Stimulated activated CD8-positive, alpha-beta memory T cell treated with anti-CD3 and anti-CD28 coated beads, Interleukin-2, amount 100 ng/mL, for 1 hour (primary cell): Measurements from ENCODE around the gene CEP112.
"Not testable (repeated sequence)": the region's sequence is repeated elsewhere in the genome, so short reads cannot be mapped to it uniquely, and the experiment has no call there.

Source experiments
- DNase-seq, 2 donors: peaks; one replicate each; pipeline ENCODE4 v3.0.0-alpha.2; 2020; ENCODE audit warnings: low read depth in 2 of 2

Gene CEP112

DNA sequence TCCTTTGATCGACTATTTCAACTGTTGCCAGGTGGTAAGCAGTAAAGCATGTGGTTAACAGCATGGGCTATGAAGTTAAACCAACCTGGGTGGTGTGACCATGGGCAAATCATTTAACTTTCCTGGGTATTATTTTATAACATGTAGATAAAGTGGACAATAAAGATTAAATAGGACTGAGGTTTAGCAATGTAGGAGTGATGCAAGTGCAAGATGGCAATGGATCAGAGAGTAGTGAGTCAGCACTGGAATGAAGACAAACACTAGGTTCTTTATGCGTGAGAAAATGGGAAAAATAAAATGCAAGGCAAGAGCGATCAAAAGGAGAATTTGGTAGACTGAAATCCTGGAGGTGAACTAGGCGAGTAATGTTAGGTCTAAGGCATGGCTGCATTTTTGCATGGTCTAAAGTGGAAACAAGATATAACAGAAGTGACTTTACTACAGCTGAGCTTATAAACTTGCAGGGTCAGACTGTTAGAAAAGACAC lies 408.0 kb downstream of the CEP112 start:
- DNase-seq: no peak

DNA sequence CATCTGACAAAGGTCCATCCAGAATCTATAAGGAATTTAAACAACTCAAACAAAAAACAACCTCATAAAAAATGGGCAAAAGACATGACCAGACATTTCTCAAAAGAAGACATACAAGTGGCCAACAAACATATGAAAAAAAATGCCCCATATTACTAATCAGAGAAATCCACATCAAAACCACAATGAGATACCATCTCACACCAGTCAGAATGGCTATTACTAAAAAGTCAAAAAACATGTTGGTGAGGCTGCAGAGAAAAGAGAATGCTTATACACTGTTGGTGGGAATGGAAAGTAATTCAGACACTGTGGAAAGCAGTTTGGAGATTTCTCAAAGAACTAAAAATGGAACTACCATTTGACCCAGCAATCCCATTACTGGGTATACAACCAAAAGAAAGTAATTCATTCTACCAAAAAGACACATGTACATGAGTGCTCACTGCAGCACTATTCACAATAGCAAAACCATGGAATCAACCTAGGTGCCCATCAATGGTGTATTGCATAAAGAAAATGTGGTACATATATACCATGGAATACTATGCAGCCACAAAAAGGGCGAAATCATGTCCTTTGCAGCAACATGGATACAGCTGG lies 409.7 kb downstream of the CEP112 start:
- not testable (repeated sequence) for DNase-seq

DNA sequence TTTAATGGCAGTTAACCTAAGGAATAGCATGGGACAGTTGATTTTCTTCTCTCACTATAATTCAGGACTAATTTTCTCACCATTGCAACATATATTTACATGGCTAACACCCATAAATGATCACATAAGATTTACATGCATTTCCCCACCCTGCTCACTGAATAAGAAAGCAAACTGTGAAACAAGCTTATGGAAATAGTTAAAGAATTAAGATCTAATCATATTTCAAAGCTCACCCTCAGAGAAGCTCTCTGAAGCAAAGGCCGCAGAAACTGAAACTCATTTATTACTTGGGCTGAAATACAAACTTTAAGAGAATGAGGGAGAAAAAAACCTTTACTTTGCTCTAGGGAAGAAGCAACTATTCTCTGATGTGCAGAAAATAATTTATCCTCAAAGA lies 411.8 kb downstream of the CEP112 start:
- no peak for DNase-seq

DNA sequence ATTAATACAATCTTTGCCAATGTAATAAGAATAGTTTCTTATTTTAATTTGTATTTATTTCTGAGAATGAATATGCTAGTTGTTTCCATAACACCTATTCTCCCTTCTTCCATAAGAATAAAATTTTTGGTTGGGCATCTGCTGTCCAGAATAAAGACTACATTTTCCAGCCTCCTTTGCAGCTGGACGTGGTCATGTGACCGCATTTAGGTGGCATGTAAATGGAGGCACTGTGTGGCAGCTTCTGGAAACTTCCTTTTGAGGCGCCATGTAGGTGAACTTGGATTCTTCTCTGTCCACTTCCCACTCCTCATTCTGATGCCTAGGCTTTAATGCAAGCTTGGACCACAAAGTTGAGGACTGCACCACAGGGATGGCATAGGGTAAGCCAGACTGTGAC lies 415.0 kb downstream of the CEP112 start:
- DNase-seq: no peak

DNA sequence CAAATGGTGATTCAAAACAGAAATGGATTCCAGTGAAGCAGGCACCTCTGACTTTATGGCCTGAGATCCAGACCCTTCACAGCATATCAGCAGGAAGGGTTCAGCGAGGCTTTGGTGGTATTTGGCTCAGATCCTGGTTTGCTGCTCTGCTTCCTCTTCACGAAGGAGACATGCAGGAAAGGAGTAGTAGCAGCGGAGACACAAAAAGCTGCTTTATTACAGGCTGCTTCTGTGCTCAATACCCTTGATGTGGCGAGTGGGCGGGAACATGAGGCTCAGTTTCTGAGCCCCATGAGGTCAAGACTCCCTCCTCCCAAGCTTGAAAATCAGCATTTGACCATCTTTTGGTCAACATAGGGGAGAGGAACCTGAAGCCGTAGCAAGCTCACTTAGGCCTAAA lies 417.1 kb downstream of the CEP112 start:
- DNase-seq: no peak

DNA sequence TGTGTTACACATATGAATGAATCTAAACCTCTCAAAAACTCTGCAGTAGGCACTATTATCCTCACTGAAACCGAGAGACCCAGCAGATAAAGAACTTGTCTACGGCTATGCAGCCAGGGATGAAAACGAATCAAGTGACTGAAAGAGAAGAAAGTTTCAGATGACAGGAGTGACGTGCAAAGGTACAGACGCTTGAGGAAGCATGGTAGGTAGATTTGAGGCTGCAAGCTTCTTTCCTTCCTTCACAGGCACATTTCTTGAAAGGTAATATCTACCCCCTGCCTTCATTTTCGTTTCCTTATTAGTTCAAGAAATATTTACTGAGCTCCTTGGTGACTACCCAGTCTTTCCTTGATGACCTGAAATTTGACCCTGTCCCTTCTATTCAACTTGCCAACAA lies 418.9 kb downstream of the CEP112 start:
- DNase-seq: no peak

DNA sequence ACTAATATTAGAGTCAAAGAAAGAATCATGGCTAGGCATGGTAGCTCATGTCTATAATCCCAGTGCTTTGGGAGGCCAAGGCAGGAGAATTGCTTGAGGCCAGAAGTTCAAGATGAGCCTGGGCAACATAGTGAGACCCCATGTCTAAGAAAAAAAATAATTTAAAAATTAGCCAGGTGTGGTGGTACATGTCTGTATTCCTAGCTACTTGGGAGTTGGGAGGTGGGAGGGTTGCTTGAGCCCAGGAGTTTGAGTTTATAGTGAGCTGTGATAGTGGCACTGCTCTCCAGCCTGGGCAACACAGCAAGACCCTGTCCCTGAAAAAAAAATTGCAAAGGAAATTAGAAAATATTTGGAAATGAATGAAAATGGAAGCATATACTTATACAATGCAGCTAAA lies 420.2 kb downstream of the CEP112 start:
- no peak for DNase-seq

DNA sequence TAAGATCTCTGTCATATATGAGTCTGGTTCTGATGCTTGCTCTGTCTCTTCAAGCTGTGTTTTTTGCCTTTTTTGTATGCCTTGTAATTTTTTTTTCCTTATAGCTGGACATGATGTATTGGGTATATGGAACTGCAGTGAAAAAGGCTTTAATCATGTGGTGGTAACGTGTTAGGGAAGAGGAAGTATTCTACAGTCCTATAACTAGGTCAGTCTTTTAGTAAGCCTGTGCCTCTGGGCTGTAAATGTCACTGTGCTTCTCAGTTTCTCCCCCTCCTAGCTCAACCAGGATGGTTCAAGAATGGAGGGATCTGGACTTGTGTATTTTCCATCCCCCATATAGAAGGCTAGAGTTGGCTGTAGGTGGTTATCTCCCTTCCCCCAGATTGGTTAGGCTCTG lies 428.1 kb downstream of the CEP112 start:
- DNase-seq: no peak

DNA sequence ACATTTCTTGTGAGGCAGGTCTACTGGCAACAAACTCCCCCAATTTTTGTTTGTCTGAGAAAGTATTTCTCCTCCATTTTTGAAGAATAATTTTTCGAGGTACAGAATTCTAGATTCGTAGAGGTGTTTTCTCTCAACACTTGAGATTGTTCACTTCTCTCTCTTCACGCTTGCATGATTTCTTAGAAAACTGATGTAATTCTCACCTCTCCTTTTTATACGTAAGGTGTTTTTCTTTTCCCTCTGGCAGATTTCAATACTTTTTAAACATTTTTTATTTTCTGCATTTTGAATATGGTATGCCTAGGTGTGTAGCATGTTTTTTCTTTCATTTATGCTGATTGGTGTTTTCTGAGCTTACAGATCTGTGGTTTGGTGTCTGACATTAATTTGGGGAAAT lies 429.0 kb downstream of the CEP112 start:
- DNase-seq: no peak

DNA sequence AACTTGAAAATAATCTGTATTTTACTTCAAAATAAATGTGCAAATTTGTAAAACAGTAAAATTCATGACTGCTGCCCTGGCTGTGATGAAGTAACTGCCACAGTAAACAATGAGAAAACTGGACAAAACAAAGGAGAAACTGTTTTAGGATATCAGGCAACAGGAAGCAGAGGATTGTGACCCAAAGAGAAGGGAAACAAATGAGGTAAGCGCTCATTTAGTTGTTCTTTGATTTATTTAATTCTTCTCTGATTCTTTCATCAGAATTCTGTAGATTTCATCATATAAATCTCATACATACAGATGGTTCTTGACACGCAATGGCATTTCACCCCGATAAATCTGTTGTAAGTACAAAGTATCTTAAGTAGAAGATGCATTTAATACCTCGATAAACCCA lies 432.4 kb downstream of the CEP112 start:
- DNase-seq: no peak

DNA sequence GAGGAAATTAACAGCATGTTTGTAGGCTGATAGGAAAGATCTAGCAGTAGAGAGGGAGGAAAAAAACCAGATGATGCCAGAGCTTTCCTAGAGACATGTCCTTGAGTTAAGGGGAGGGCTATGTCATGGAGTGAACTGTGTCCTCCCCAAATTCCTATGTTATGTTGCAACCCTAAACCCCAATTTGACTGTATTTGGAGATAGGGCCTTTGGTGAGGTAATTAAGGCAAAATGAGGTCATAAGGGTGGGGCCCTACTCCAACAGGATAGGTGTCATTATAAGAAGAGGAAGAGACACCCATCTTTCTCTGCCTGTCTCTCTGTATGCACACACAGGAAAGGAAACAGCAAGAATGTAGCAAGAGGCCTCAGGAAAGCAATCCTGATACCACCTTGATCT lies 435.2 kb downstream of the CEP112 start:
- no peak for DNase-seq

DNA sequence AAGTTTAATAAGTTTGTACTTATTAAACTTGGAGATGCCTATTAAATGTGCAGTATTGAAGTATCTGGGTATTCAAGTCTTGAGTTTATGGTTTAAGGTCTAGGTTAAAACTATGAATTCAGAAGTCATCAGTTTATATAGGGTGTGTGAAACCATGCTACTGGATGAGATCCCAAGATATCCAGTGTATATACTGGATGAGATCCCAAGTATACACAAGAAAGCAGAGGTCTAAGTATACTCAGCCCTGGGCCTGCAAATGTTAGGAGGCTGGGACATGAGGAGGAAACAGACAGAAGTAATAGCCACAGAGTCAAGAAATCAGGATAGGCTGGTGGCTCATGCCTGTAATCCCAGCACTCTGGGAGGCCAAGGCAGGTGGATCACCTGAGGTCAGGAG lies 436.1 kb downstream of the CEP112 start:
- no peak for DNase-seq

DNA sequence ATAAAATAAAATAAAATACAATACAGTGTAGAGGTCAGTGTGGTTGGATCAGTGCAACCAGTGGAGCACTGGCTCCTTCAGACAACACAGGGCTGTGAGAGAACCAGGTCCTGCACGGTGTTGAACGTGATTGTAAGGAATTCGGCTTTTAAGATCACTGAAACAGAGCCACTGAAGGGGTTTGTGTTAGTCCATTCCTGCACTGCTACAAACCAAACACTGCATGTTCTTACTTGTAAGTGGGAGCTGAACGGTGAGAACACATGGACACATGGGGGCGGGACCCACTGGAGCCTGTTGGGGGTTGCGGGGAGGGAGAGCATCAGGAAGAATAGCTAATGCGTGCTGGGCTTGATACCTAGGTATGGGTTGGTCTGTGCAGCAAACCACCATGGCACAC lies 437.3 kb downstream of the CEP112 start:
- no peak for DNase-seq

DNA sequence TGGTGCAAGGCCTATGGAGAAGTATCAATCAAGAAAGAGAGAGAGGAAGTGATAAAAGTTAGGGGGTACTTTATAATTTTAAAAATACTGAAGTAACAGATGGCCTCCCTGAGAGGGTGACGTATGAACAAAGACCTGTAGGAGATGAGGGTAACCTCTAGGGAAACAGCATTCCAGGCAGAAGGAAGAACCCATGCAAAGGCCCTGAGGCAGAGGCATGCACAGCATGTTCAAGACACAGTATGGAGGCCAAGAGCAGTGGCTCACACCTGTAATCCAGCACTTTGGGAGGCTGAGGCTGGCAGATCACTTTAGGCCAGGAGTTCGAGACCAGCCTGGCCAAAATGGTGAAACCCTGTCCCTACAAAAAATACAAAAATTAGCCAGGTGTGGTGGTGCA lies 437.9 kb downstream of the CEP112 start:
- DNase-seq: no peak

DNA sequence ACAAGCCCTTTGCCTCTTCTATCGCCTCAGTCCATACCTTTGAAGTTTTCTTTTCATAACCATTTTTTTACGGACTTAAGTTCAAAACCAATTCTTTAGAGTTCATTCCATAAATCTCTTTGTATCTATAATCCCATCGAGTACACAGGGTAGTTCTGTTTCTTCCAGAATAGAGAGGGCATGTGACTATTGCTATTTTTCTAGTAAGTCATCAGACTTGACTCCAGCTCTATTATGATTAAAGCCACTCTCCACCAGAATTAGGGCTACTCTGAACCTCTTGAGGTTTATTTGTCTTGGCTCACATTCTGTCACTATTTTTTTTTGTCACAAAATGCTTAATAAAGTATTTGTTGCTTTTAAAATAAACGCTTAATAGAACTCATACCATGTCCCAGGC lies 438.6 kb downstream of the CEP112 start:
- DNase-seq: no peak

DNA sequence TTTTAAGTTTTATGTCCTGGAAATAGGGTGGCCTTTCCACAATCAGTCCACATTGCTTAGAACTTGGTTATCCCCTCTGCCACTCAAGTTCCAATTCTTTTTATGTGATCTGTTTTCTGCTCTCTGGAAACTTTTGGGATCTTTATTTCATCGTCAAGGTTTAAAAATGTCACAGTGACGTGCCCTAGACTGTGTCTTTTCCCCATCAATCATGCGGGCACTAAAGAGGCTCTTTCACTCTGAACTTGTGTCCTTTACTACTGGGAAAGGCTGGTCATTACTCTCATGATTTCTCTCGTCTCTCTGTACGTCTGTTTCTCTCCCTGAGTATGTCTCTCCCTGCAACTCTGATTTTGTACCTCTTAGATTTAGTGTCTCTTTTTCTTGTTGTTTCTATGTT lies 440.7 kb downstream of the CEP112 start:
- DNase-seq: no peak

DNA sequence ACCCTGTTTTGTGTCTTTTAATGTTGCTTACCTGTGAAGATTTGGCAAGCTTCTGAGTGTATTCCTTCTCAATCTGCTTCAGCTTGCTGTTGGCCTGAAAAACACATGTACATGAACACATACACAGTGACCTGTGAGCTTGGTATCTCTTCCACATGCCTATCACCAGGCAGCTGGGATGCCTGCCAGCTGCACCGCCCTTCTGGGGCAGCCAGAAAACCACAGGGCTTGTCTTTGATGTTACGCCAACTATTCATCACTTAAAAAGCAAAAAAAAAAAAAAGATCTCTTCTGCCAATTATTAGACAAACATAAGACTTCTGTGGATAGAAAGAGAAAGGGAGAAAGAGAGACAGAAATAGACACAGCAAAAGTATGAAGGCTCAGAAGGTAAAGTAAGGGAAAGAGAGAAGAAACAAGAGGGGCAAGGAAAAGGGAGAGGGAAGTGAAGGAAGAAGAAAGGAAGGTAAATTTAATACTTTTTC lies 441.3 kb downstream of the CEP112 start:
- peak in 1 of 2 donors; percentile 10 for DNase-seq

DNA sequence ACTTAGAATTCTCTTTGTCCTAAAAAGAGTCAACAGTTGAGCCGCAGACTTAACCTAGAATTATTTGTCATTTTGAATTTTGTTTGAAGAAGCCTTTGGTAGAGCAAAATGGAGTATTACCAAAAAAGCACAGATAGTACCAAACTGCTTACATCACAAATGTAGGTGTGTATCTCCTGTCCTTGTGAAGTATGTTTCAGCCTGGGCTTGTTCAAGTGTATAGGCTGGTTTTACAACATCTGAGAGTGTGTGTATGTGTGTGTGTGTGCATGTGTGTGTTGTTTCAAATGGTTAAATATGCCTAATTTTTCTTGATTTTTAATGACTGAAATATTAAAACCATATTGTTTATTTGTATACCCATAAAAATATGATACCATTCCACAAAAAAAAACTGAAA lies 441.8 kb downstream of the CEP112 start:
- DNase-seq: no peak

DNA sequence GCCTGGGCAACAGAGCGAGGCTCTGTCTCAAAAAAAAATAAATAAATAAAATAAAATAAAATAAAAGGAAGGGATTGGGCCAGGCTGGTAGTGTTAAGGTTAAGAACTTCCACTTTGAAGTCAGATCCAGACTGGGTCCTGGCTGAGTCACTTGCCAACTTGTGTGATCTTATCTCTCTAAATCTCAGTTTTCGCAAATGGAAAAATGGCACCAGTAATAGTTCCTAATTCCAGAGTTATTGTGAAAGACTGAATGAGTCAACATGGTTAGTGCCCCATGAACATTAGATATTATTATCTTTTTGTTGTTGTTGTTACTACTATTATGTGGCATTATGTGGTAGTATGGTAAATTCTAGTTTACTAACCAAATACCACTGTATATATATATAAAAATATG lies 442.5 kb downstream of the CEP112 start:
- DNase-seq: no peak

DNA sequence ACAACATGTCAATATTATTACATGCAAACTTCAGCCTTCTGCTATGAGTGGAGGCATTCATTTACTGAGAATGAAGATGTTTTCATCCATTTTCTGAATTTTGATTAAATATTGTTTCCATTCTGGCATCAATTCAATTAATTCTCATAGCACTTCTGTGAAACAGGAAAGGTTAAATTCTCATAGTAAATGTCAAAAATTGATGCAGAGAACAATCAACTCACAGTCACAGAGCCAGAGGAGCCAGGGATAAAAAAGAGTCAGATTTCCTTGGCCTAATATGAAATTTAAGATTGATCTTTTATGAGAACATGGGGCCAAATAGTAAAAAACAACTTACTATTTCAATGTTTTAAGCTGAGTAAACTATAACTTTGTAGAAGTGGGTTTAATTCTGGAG lies 446.7 kb downstream of the CEP112 start:
- DNase-seq: no peak

DNA sequence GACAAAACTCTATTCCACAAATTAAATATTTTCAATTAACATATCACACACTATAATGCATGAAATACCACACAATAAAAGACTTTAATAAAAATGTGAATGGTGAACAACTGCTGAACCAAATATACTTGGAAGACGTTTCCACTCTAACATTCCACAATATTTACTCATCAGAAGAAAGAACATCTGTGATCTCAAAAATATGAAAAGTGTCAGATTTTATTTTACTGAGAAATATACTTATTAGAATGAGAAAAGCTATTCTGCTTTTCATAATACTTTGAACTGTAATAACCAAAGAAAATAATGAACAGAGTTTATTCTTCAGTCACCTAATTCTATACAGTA lies 448.7 kb downstream of the CEP112 start:
- no peak for DNase-seq

DNA sequence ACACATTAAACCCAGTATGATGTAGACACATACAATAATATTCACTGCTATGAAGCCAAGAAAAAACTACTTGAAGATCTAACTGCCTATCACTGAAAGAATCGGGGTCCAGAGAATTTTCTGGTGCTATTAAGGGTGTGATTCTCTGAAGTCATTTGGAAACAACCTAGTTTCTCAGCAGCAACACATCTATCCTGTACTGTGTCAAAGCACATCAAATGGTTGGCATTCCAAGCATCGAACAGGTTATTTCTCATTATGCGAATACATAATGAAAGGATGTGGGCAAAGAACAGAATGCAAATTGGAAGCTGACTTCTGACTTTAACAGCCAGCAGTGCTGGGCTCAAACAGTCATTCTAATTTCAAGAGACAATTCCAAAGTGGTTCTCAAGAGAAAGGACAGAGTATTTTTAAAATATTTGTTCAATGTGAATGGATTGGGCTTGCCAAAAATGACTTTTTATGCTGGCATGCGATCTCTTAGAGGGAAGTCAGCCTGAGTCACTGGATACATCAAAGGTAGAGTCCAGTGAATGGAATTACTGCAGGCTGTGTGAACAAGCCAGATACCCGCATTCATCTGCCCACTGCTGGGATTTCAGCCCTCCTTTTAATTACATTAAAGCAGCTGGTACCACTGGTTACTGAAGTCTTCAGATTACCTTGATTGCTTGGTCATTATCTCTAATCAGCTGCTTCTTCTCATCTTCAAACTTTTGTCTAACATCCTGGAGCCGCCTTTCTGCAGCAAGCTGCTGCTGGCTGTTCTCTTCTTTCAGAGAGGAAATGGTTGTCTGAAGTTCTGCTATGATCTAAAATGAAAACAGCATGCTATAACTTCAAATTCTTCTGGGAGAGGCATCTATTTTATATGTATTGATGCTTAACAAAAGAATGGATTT lies 449.3 kb downstream of the CEP112 start:
- no peak for DNase-seq

DNA sequence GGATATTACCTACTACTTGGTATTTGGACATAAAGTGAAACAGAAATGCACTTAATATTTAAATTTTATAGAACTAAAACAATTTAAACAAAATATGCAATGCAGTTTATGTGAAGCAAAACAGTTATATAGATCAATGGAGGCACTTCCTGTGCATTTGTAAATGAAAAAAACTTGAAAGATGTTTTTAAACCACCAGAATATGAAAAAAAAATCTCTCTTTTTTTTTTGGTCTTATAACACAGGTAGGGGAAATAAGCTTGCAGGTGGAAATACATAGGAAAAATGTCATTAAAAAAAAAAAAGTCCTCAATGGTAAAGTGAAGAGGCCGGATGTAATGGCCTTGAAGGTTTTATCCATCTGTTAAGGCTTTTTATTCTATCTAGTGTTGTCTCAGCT lies 450.2 kb downstream of the CEP112 start:
- DNase-seq: no peak
